ENCODE data around the gene SKA3. TPM values are rescaled to one million over a fixed set of nuclear protein-coding genes. Genes with fewer than 3 reads are reported as not detected.
"Not testable (repeated sequence)": the region's sequence is repeated elsewhere in the genome, so short reads cannot be mapped to it uniquely, and the experiment has no call there.

SKA3 gene
- total RNA-seq, 1 experiment from 2014 or later, result 109 TPM

DNA sequence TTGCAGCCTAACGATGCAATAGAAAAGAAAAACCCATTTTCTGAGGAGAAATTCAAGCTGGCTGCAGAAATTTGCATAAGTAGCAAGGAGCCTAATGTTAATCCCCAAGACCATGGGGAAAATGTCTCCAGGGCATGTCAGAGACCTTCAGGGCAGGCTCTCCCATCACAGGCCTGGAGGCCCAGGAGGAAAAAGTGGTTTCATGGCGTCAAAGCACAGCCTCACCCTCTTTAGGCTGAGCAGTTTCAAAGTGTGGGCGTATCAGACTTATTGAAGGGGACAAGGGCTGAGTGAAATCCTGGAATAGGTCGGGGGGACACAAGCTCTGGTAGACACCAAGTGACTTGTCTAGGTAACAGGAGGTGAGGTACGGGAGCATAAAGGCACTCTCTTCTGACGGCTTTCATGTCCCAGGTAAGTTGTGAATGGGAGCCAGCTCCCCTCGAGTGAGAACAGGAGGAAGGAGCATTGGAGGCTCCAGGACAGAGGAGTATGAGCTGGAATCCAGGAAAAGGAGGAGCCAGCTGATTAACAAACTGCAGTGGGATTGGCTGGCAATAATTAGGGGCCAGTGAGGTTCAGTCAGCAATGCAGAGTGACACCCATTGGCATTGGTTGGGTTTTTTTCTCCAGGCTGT lies 35.9 kb upstream of the SKA3 start:
- Histone ChIP-seq H3K4me1 (ENCODE audit: insufficient read depth, low read length, poor library complexity, severe bottlenecking) (peaks cover 6% of the 10 kb centered on the region), H3K9me3 (ENCODE audit: low read depth, low read length, poor library complexity, severe bottlenecking) (no peaks in the 10 kb centered on the region), H3K27ac (ENCODE audit: low read depth, low read length, poor library complexity, severe bottlenecking) (no peak overlapping the region), H3K36me3 (ENCODE audit: insufficient read depth, low read length, poor library complexity, severe bottlenecking) (no peaks in the 10 kb centered on the region), H3K4me3 (ENCODE audit: low read depth, low read length, poor library complexity, severe bottlenecking) (no peak overlapping the region), H3K27me3 (replicated peaks; ENCODE audit: insufficient read depth, low read depth, low read length, poor library complexity) (no peaks in the 10 kb centered on the region)
- BruUV-seq (replicated peaks), result no TSS peak
- CTCF ChIA-PET, result no interaction called here
- POLR2A ChIA-PET (ENCODE audit: low non-redundant PET), result no interaction called here
- TF ChIP-seq CTCF (conservative IDR thresholded peaks at IDR 0.05; ENCODE audit: low read depth, low read length), result no peak
- no peak for TF ChIP-seq EZH2 (IDR thresholded peaks at IDR 0.05; ENCODE audit: borderline replicate concordance, low read depth, low read length, poor library complexity, severe bottlenecking)
- intact Hi-C loops (cut with micrococcal nuclease; ENCODE audit: unreplicated experiment), result no loop called here
- no peak for DNase-seq (ENCODE audit: low spot score)

DNA sequence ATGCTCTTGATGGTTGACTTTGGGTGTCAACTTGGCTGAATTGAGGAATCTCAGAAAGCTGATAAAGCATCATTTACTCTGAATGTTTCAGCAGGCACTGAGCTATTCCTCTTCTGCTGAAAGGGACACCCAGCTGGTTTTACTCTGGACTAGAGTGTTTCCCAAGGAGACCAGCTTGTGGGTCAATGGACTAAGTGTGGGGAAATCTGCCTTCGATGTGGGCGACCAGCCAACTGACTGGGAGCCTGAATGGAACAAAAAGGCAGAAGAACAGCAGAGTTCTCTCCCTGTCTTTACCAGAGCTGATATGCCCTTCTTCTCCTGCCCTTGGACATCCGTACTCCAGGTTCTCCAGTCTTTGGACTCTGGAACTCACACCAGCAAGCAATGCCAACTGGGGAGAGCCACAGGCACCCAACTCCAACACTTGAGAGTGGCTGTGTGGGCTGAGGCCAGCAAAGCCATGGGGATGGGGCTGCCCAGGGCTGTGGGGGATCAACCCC lies 32.4 kb upstream of the SKA3 start:
- Histone ChIP-seq H3K27ac (ENCODE audit: low read depth, low read length, poor library complexity, severe bottlenecking) (no peak overlapping the region), H3K36me3 (ENCODE audit: insufficient read depth, low read length, poor library complexity, severe bottlenecking) (no peaks in the 10 kb centered on the region), H3K4me1 (ENCODE audit: insufficient read depth, low read length, poor library complexity, severe bottlenecking) (no peaks in the 10 kb centered on the region), H3K4me3 (ENCODE audit: low read depth, low read length, poor library complexity, severe bottlenecking) (no peak overlapping the region), H3K27me3 (replicated peaks; ENCODE audit: insufficient read depth, low read depth, low read length, poor library complexity) (no peaks in the 10 kb centered on the region), H3K9me3 (ENCODE audit: low read depth, low read length, poor library complexity, severe bottlenecking) (no peaks in the 10 kb centered on the region)
- ChIA-PET CTCF (no interaction called here), POLR2A (ENCODE audit: low non-redundant PET) (no interaction called here)
- intact Hi-C loops (cut with micrococcal nuclease; ENCODE audit: unreplicated experiment), result no loop called here
- TF ChIP-seq CTCF (conservative IDR thresholded peaks at IDR 0.05; ENCODE audit: low read depth, low read length) (no peak), EZH2 (IDR thresholded peaks at IDR 0.05; ENCODE audit: borderline replicate concordance, low read depth, low read length, poor library complexity, severe bottlenecking) (no peak)
- no TSS peak for BruUV-seq (replicated peaks)
- no peak for DNase-seq (ENCODE audit: low spot score)

- Histone ChIP-seq H3K36me3 (ENCODE audit: insufficient read depth, low read length, poor library complexity, severe bottlenecking) (no peaks in the 10 kb centered on the region), H3K9me3 (ENCODE audit: low read depth, low read length, poor library complexity, severe bottlenecking) (peaks cover 11% of the 10 kb centered on the region), H3K27ac (ENCODE audit: low read depth, low read length, poor library complexity, severe bottlenecking) (peak overlapping the region; percentile 31), H3K4me3 (ENCODE audit: low read depth, low read length, poor library complexity, severe bottlenecking) (no peak overlapping the region), H3K27me3 (replicated peaks; ENCODE audit: insufficient read depth, low read depth, low read length, poor library complexity) (no peaks in the 10 kb centered on the region), H3K4me1 (ENCODE audit: insufficient read depth, low read length, poor library complexity, severe bottlenecking) (peaks cover 21% of the 10 kb centered on the region)
- no peak for TF ChIP-seq EZH2 (IDR thresholded peaks at IDR 0.05; ENCODE audit: borderline replicate concordance, low read depth, low read length, poor library complexity, severe bottlenecking)
- no peak for TF ChIP-seq CTCF (conservative IDR thresholded peaks at IDR 0.05; ENCODE audit: low read depth, low read length)
- ChIA-PET POLR2A (ENCODE audit: low non-redundant PET) (no interaction called here), CTCF (no interaction called here)
- no TSS peak for BruUV-seq (replicated peaks)
- intact Hi-C loops (cut with micrococcal nuclease; ENCODE audit: unreplicated experiment), result no loop called here
- DNase-seq (ENCODE audit: low spot score), result no peak
Observed at GRCh38 chr13:21202767-21203531, 26.6 kb upstream of the SKA3 start.

DNA sequence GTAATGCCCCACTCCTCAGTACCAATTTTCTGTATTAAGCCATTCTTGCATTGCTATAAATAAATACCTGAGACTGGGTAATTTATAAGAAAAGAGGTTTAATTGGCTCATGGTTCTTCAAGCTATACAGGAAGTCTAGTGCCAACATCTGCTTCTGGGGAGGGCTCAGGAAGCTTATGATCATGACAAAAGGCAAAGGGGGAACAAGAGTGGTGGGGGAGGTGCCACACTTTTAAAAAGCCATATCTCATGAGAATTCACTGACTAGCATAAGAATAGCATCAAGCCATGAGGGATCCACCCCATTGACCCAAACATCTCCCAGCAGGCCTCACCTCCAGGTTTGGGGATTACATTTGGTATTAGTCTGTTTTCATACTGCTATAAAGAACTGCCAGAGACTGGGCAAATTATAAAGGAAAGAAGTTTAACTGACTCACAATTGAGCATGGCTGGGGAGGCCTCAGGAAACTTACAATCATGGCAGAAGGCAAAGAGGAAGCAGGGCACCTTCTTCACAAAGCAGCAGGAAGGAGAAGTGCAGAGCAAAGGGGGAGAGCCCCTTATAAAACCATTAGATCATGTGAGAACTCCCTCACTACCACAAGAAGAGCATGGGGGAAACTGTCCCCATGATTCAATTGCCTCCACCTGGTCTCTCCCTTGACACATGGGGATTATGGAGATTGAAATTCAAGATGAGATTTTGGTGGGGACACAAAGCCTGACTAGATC lies 25.3 kb upstream of the SKA3 start:
- DNase-seq (ENCODE audit: low spot score), result peak; percentile 52
- BruUV-seq (replicated peaks); H3K4me3 ChIP-seq (ENCODE audit: low read depth, low read length, poor library complexity, severe bottlenecking); POLR2A ChIA-PET (ENCODE audit: low non-redundant PET); H3K27me3 ChIP-seq (replicated peaks; ENCODE audit: insufficient read depth, low read depth, low read length, poor library complexity); CTCF ChIA-PET; H3K36me3 ChIP-seq (ENCODE audit: insufficient read depth, low read length, poor library complexity, severe bottlenecking); intact Hi-C loops (cut with micrococcal nuclease; ENCODE audit: unreplicated experiment): not testable (repeated sequence)
- Histone ChIP-seq H3K27ac (ENCODE audit: low read depth, low read length, poor library complexity, severe bottlenecking) (peak overlapping the region; percentile 99), H3K9me3 (ENCODE audit: low read depth, low read length, poor library complexity, severe bottlenecking) (peaks cover 11% of the 10 kb centered on the region), H3K4me1 (ENCODE audit: insufficient read depth, low read length, poor library complexity, severe bottlenecking) (peaks cover 29% of the 10 kb centered on the region)
